Gastroesophageal sphincter (tissue), 4 donors: Measurements from ENCODE around the gene WDR4. TPM values are rescaled to one million over a fixed set of nuclear protein-coding genes. Genes with fewer than 3 reads are reported as not detected.
"Not testable (repeated sequence)": the region's sequence is repeated elsewhere in the genome, so short reads cannot be mapped to it uniquely, and the experiment has no call there.

Experiments
- ATAC-seq: fragments of 150-250 bp; one replicate; pipeline ENCODE4 v1.9.1; 2016; ENCODE audit warnings: mild to moderate bottlenecking, moderate library complexity
- H3K27ac ChIP-seq, 4 donors: fragments of 200-600 bp; sonication (generic) in 3 of 4; 1 replicate in 3 of 4; 2 replicates in 1 of 4; pipeline ENCODE4 v1.5.1; 2016 to 2019
- H3K27me3 ChIP-seq: fragments of 200-600 bp; sonication (generic); one replicate; pipeline ENCODE4 v1.5.1; 2019
- H3K36me3 ChIP-seq, 2 donors: fragments of 200-600 bp; sonication (generic); one replicate each; pipeline ENCODE4 v1.5.1; 2019; ENCODE audit warnings: control low read depth in 1 of 2
- H3K4me1 ChIP-seq, 3 donors: fragments of 200-600 bp; sonication (generic); 1 replicate in 2 of 3; 2 replicates in 1 of 3; pipeline ENCODE4 v1.5.1; 2016 to 2019; ENCODE audit warnings: control low read depth in 2 of 3
- H3K4me3 ChIP-seq, 2 donors: fragments of 200-600 bp; sonication (generic); one replicate each; pipeline ENCODE4 v1.5.1; 2019; ENCODE audit warnings: mild to moderate bottlenecking in 1 of 2, moderate library complexity in 1 of 2
- H3K9me3 ChIP-seq, 3 donors: fragments of 200-600 bp; sonication (generic); one replicate each; pipeline ENCODE4 v1.5.1; 2017 to 2019; ENCODE audit warnings: control low read depth in 2 of 3
- EP300 ChIP-seq: sonication (generic); formaldehyde crosslinking; IDR thresholded peaks from one replicate; pipeline ENCODE4 v1.6.1; 2017; ENCODE audit warnings: antibody characterized with exemption, mild to moderate bottlenecking
- POLR2A ChIP-seq, 2 donors: fragments of 450-650 bp; IDR thresholded peaks; one replicate each; pipeline ENCODE4 v1.6.1; 2017; ENCODE audit warnings: antibody characterized with exemption in 2 of 2, mild to moderate bottlenecking in 2 of 2, moderate library complexity in 1 of 2
- POLR2AphosphoS5 ChIP-seq: sonication (generic); formaldehyde crosslinking; IDR thresholded peaks from one replicate; pipeline ENCODE4 v1.6.1; 2017; ENCODE audit warnings: antibody characterized with exemption
- WGBS, 2 donors: methylation state at CpG; one replicate each; pipeline ENCODE4 v1.1.5; 2018; ENCODE audit warnings: low coverage in 1 of 2; 5-methylcytosine and 5-hydroxymethylcytosine counted together
- total RNA-seq, 4 donors: library from RNA; depleted of rRNA; stranded (reverse); fragments of >200 nt; gene quantifications; one replicate each; pipeline ENCODE4 v1.1.0, GENCODE V29; 2016
- TF ChIP-seq, protein P1 (sequence below), 4 experiments: fragments of 200-600 bp in 2 of 4; fragments of 450-650 bp in 2 of 4; sonication (generic) in 1 of 4; IDR thresholded peaks; one replicate each; pipeline ENCODE4 v1.5.1; 2017 to 2019; ENCODE audit warnings: antibody characterized with exemption in 4 of 4, mild to moderate bottlenecking in 2 of 4, moderate library complexity in 2 of 4

WDR4 gene
- total RNA-seq, 4 donors from 2014 or later: 3.9 to 10.0 (median 7.5) TPM

DNA sequence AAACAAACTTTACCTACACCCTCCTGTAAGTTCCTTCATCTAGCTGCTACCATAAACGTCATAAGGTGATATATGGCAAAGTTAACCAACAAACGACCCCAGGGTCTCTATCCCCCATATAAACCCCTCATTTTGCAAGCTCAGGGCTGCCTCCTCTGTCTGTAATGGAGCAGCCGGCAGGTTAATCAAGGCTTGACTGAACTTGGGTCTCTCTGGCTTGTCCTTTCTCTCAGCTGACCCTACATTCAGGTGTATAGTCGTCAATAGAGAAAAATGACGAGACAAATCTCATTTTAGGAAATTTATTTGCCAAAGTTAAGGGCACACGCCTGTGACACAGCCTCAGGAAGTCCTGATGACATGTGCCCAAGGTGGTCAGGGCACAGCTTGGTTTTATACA is 67.4 kb downstream of the WDR4 start:
- Histone ChIP-seq H3K36me3 (no peaks in the 10 kb centered on the region), H3K27me3 (peaks cover 37% of the 10 kb centered on the region), H3K4me3 (no peak overlapping the region), H3K27ac (no peak overlapping the region), H3K4me1 (no peaks in the 10 kb centered on the region), H3K9me3 (no peaks in the 10 kb centered on the region)
- TF ChIP-seq POLR2A (IDR thresholded peaks at IDR 0.05) (no peak), POLR2AphosphoS5 (no peak)
- no peak for ATAC-seq
- WGBS, 2 donors: 45 to 80% methylated on average over 2 to 6 of the region's 6 CpGs

DNA sequence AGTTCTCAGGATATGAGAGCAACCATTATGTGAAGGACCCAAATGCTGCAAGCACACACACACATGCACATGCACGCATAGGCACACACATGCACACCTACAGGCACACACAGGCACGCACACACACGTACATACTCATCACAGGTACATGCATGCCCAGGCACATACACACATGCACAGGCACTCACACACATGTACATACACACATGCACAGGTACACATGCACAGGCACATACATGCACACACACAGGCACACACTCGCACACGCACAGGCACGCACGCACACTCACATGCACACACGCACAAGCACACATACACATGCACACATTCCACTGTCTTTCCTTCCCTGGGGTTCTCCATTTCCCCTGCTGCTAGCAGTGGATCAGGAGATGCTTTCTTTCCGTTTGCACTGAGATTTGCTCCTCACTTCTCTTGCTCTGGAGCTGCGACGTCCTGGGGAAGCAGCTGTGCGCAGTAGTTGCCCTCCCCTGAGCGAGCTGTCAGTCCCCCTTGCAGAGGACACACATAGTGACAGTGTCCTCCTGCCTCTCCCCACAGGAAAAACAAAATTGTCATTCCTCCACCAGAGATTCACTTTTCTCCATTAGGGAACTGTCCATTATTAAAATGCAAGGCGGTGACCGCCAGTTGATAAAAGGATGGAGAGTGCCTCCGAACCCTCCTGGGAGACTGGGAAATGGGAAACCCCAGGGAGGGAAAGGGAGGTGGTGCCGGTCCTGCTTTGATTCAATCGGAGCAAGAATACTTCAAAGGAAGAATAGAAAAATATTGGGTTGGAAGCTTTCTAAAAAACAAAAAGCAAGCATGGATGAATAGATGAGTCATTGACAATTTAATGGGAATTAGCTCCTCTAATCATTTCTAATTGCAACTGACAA is 69.5 kb downstream of the WDR4 start:
- no peaks in the 10 kb centered on the region for H3K9me3 ChIP-seq
- ATAC-seq: no peak
- H3K4me1 ChIP-seq: no peaks in the 10 kb centered on the region
- no peak overlapping the region for H3K4me3 ChIP-seq
- 60 to 76% methylated on average over 4 to 12 of the region's 18 CpGs for WGBS, 2 donors
- peaks cover 41% of the 10 kb centered on the region for H3K27me3 ChIP-seq
- no peaks in the 10 kb centered on the region for H3K36me3 ChIP-seq
- no peak overlapping the region for H3K27ac ChIP-seq
- TF ChIP-seq POLR2A (IDR thresholded peaks at IDR 0.05): no peak

DNA sequence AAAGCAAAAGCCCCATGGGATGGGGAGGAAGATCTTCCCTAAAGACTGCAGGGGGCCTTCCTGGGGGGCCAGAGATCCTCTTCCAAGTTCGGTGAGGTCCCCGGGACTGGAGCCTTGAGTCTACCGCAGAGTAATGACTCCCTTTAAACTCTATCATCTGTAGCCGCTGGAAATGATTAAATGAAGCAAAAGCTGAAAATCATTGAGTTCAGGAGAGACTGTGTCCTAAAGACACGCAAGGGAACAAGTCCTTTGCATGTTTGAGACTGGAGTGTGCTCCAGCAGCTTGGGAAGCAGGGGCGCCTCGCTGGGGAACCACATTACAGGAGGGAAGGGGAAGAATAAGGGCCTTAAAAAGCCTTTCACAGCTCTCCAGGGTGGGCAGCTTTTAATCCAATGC is 70.2 kb downstream of the WDR4 start:
- H3K9me3 ChIP-seq: no peaks in the 10 kb centered on the region
- no peaks in the 10 kb centered on the region for H3K4me1 ChIP-seq
- H3K4me3 ChIP-seq: no peak overlapping the region
- 65 to 83% methylated on average over 3 to 7 of the region's 7 CpGs for WGBS, 2 donors
- TF ChIP-seq, protein P1, sequence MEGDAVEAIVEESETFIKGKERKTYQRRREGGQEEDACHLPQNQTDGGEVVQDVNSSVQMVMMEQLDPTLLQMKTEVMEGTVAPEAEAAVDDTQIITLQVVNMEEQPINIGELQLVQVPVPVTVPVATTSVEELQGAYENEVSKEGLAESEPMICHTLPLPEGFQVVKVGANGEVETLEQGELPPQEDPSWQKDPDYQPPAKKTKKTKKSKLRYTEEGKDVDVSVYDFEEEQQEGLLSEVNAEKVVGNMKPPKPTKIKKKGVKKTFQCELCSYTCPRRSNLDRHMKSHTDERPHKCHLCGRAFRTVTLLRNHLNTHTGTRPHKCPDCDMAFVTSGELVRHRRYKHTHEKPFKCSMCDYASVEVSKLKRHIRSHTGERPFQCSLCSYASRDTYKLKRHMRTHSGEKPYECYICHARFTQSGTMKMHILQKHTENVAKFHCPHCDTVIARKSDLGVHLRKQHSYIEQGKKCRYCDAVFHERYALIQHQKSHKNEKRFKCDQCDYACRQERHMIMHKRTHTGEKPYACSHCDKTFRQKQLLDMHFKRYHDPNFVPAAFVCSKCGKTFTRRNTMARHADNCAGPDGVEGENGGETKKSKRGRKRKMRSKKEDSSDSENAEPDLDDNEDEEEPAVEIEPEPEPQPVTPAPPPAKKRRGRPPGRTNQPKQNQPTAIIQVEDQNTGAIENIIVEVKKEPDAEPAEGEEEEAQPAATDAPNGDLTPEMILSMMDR (IDR thresholded peaks at IDR 0.05): no peak
- TF ChIP-seq EP300 (no peak), POLR2AphosphoS5 (no peak), POLR2A (IDR thresholded peaks at IDR 0.05) (no peak)
- H3K36me3 ChIP-seq: no peaks in the 10 kb centered on the region
- ATAC-seq: no peak
- H3K27ac ChIP-seq: no peak overlapping the region
- peaks cover 41% of the 10 kb centered on the region for H3K27me3 ChIP-seq

DNA sequence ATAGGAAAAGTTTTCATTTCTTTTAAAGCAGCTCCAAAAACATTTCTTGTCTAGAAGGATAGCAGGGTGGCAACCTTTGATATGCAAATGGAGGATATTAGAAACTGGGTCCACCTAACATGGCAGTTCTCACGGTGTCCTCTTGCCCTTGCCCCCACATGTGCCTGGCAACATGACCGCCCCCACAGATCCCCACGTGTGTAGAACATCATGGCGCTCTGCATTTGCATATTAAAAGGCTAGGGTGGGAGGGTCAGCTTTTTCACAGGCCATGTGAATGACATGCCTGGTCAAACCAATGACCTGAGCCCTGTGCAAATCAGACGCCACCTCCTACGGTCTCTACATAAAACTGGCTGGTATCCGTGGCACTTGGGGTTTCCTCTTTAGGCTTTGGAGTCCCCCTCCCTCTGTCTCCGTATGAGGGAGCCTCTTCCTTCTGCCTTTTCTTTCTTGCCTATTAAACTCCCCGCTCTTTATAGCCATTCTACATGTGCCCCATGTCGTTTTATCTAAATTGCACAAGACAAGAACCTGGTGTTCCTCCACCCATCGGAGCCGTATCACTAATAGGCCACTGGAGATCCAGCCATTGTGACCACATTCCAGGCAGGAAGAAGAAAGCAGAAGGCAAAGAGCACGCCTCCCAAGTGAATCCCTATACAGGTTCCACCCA is 71.3 kb downstream of the WDR4 start:
- H3K27me3 ChIP-seq: peaks cover 41% of the 10 kb centered on the region
- no peak for ATAC-seq
- 89 to 90% methylated on average over 6 to 13 of the region's 13 CpGs for WGBS, 2 donors
- no peak overlapping the region for H3K27ac ChIP-seq
- H3K4me3 ChIP-seq: no peak overlapping the region
- no peaks in the 10 kb centered on the region for H3K36me3 ChIP-seq
- H3K9me3 ChIP-seq: no peaks in the 10 kb centered on the region
- TF ChIP-seq, protein P1 (IDR thresholded peaks at IDR 0.05): no peak
- TF ChIP-seq POLR2A (IDR thresholded peaks at IDR 0.05): no peak
- TF ChIP-seq POLR2AphosphoS5: no peak
- no peak for TF ChIP-seq EP300
- H3K4me1 ChIP-seq: no peaks in the 10 kb centered on the region

DNA sequence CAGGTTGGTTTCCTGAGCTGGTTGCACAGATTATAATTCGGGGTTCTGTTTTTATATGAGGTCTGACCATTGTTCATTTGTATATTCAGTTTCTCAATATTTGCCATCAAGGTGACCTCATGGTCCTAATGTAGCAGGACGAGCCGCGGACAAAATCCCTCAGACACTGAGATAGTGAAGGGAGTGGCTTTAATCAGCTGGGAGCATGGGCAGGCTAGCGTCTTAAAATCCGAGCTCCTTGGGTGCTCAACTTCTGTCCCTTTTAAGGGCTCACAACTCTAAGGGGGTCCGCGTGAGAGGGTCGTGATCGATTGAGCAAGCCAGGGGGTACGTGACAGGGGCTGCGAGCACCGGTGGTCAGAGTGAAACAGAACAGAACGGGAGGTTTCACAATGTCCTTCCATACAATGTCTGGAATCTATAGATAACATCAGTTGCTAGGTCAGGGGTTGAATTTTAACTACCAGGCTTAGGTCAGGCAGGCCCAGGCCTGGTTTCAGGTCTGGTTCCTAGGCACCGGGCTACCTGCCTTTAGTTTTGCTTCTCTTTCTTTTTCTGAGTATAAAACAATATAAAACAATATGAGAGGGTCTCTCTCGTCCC is 71.9 kb downstream of the WDR4 start:
- whole genome bisulfite sequencing, 2 donors: 76 to 92% methylated on average over 2 to 4 of the region's 16 CpGs

DNA sequence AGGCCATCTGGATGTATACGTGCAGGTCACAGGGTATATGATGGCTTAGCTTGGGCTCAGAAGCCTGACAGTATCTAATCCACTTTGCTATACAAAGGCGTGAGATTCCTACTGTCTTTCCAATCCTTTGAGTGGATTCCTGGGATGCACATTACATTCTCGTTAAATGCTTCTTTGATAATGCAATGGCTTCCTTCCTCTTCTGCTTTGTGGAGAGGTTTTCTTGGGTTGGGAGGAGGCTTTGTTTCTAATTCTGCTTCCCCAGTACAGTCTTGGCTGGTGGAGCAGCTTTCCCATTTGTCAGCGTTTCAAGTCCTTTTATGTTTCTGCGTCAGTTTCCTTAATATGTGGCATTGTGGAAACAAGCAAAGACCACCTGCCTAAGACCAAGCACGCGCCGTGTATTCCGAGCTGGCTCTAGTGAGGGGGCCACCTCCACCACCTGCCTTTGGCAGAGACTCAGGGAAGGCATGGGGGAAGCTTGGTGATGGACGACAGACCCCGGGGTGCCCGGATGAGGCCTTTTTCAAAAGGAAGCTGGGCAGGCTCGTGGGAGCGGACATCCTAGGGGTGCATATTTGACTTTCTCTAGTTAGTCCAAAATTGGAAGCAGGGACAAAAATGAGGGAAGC is 72.7 kb downstream of the WDR4 start:
- Histone ChIP-seq H3K27ac (no peak overlapping the region), H3K4me3 (no peak overlapping the region), H3K4me1 (no peaks in the 10 kb centered on the region), H3K36me3 (no peaks in the 10 kb centered on the region), H3K27me3 (peaks cover 36% of the 10 kb centered on the region), H3K9me3 (no peaks in the 10 kb centered on the region)
- no peak for TF ChIP-seq EP300
- TF ChIP-seq, protein P1 (IDR thresholded peaks at IDR 0.05): no peak
- TF ChIP-seq POLR2AphosphoS5: no peak
- no peak for TF ChIP-seq POLR2A (IDR thresholded peaks at IDR 0.05)
- WGBS, 2 donors: 52 to 64% methylated on average over 6 to 9 of the region's 14 CpGs
- ATAC-seq: no peak

More for the DNA sequence above, 71.9 kb downstream of the WDR4 start:
- not testable (repeated sequence) for ATAC-seq, H3K4me3 ChIP-seq, H3K9me3 ChIP-seq, H3K36me3 ChIP-seq, H3K4me1 ChIP-seq, H3K27ac ChIP-seq
- peaks cover 41% of the 10 kb centered on the region for H3K27me3 ChIP-seq

DNA sequence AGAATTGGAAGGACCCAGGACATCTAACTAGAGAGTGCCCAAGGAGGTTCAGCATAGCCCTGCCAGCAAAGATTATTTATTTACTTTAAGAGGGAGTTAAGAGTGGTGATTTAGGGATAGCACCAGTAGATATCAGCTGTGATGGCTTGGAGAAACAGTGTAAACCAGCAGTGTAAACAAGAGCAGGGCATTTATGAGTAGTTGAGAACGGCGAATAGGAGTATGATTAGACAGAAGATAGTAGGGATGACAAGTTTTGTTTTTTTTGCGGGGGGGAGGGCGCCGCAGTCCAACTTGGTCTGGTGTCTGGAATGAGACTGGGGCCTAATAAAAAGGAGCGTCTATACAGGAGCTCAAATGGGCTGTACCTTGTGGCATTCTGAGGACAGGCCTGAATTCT is 77.7 kb downstream of the WDR4 start:
- H3K27me3 ChIP-seq: not testable (repeated sequence)
- WGBS, 2 donors: 76 to 85% methylated on average over 3 to 6 of the region's 6 CpGs

More for the DNA sequence above, 77.7 kb downstream of the WDR4 start:
- not testable (repeated sequence) for H3K4me1 ChIP-seq, ATAC-seq, H3K4me3 ChIP-seq, H3K27ac ChIP-seq, H3K9me3 ChIP-seq, H3K36me3 ChIP-seq
